H1 (cell line): ENCODE data around the gene RGS17. TPM values are rescaled to one million over a fixed set of nuclear protein-coding genes. Genes with fewer than 3 reads are reported as not detected.

Experiments used
- CTCF ChIA-PET: fragments of 300-600 bp; sonication (Branson Sonifier 250); formaldehyde crosslinking; loops from one replicate; lab custom pipeline; 2021; ENCODE audit not compliant: partially characterized antibody; lab: Charles Lee
- POLR2A ChIA-PET: fragments of 300-600 bp; sonication (Branson Sonifier 250); formaldehyde crosslinking; loops from one replicate; lab custom pipeline; 2021; ENCODE audit warnings: inconsistent platforms; ENCODE audit not compliant: partially characterized antibody; lab: Charles Lee
- DNase-seq, 2 experiments: peaks; one replicate each; pipeline versions ENCODE4 v3.0.0 to v3.0.0-alpha.2; 2010 to 2022; ENCODE audit warnings: low spot score in 2 of 2, low read depth in 1 of 2, mixed read lengths in 1 of 2
- FAIRE-seq: peaks from 2 replicates; lab custom pipeline; 2011; peaks lifted over from hg19 to GRCh38; lab: Jason Lieb, UNC
- H2AFZ ChIP-seq: 2 replicates; pipeline ENCODE4 v1.8.1; 2012; ENCODE audit warnings: low read length, inconsistent platforms
- H2AK5ac ChIP-seq: 2 replicates; pipeline ENCODE4 v1.6.1; 2013; ENCODE audit warnings: low read depth, low read length
- H2BK120ac ChIP-seq: replicated peaks from 2 replicates; pipeline ENCODE3; 2013; ENCODE audit warnings: low read depth, low read length, inconsistent platforms
- H2BK12ac ChIP-seq: 2 replicates; pipeline ENCODE4 v1.6.1; 2013; ENCODE audit warnings: low read depth, low read length
- H2BK15ac ChIP-seq: 2 replicates; pipeline ENCODE4 v1.6.1; 2013; ENCODE audit warnings: low read length
- H2BK20ac ChIP-seq: 2 replicates; pipeline ENCODE4 v1.6.1; 2013; ENCODE audit warnings: low read length
- H2BK5ac ChIP-seq: 2 replicates; pipeline ENCODE4 v1.6.1; 2013; ENCODE audit warnings: low read depth, low read length
- H3K14ac ChIP-seq: 2 replicates; pipeline ENCODE4 v1.6.1; 2013; ENCODE audit warnings: inconsistent platforms; ENCODE audit not compliant: insufficient read length
- H3K18ac ChIP-seq: 2 replicates; pipeline ENCODE4 v1.6.1; 2013; ENCODE audit warnings: low read length; ENCODE audit errors: extremely low read depth
- H3K23ac ChIP-seq: 2 replicates; pipeline ENCODE4 v1.6.1; 2013; ENCODE audit warnings: inconsistent platforms; ENCODE audit not compliant: insufficient read length
- H3K23me2 ChIP-seq: 2 replicates; pipeline ENCODE4 v1.6.1; 2013; ENCODE audit warnings: low read depth, low read length
- H3K27ac ChIP-seq: 2 replicates; pipeline ENCODE4 v1.6.1; 2011; ENCODE audit warnings: low read depth, low read length, inconsistent platforms
- H3K27me3 ChIP-seq, 4 experiments: replicated peaks in 1 of 4; 1 replicate in 1 of 4; 2 replicates in 3 of 4; pipeline versions ENCODE4 v1.6.1 to v1.8.1; 2011 to 2013; ENCODE audit warnings: low read length in 3 of 4, mild to moderate bottlenecking in 3 of 4, inconsistent platforms in 2 of 4, mixed read lengths in 2 of 4, moderate library complexity in 1 of 4; ENCODE audit not compliant: control insufficient read depth in 3 of 4, insufficient read depth in 3 of 4; ENCODE audit errors: extremely low read depth in 1 of 4
- H3K36me3 ChIP-seq, 4 experiments: 2 replicates each; pipeline versions ENCODE4 v1.6.1 to v1.8.1; 2011 to 2013; ENCODE audit warnings: mild to moderate bottlenecking in 4 of 4, low read length in 3 of 4, moderate library complexity in 2 of 4, control low read depth in 1 of 4, inconsistent platforms in 1 of 4; ENCODE audit not compliant: insufficient read depth in 4 of 4, control insufficient read depth in 2 of 4
- H3K4ac ChIP-seq: replicated peaks from 2 replicates; pipeline ENCODE3; 2013; ENCODE audit warnings: low read length, low read depth, mixed read lengths, inconsistent platforms; ENCODE audit not compliant: insufficient read length
- H3K4me1 ChIP-seq, 4 experiments: replicated peaks in 1 of 4; 1 replicate in 1 of 4; 2 replicates in 3 of 4; pipeline versions ENCODE4 v1.6.1 to v1.8.1; 2011 to 2013; ENCODE audit warnings: low read length in 3 of 4, inconsistent platforms in 2 of 4, mixed read lengths in 1 of 4; ENCODE audit not compliant: insufficient read depth in 4 of 4, control insufficient read depth in 3 of 4
- H3K4me2 ChIP-seq, 2 experiments: 2 replicates each; pipeline versions ENCODE4 v1.6.1 to v1.8.1; 2011 to 2013; ENCODE audit warnings: low read depth in 2 of 2, low read length in 2 of 2, control low read depth in 1 of 2, inconsistent platforms in 1 of 2, mild to moderate bottlenecking in 1 of 2; ENCODE audit not compliant: insufficient read depth in 1 of 2
- H3K4me3 ChIP-seq, 4 experiments: fragments of 200-600, 300-600 bp in 1 of 4; sonication (generic), shearing (Covaris generic), sonication (Bioruptor Twin) in 1 of 4; 2 replicates each; pipeline versions ENCODE4 v1.5.1 to v1.8.1; 2011 to 2016; ENCODE audit warnings: low read length in 4 of 4, low read depth in 3 of 4, control low read depth in 2 of 4, inconsistent platforms in 2 of 4, mild to moderate bottlenecking in 2 of 4, mixed read lengths in 1 of 4, moderate library complexity in 1 of 4; ENCODE audit not compliant: insufficient read depth in 2 of 4; ENCODE audit errors: extremely low read depth in 1 of 4
- H3K56ac ChIP-seq: replicated peaks from 2 replicates; pipeline ENCODE3; 2013; ENCODE audit warnings: low read depth, mild to moderate bottlenecking, mixed read lengths, low read length, inconsistent platforms; ENCODE audit not compliant: insufficient read length
- H3K79me1 ChIP-seq: 2 replicates; pipeline ENCODE4 v1.6.1; 2013; ENCODE audit warnings: low read depth, low read length, control low read depth
- H3K79me2 ChIP-seq, 2 experiments: 2 replicates each; pipeline versions ENCODE4 v1.6.1 to v1.8.1; 2012 to 2013; ENCODE audit warnings: low read length in 2 of 2, mild to moderate bottlenecking in 2 of 2, inconsistent platforms in 1 of 2; ENCODE audit not compliant: insufficient read depth in 2 of 2, control insufficient read depth in 1 of 2
- H3K9ac ChIP-seq, 4 experiments: replicated peaks in 1 of 4; 1 replicate in 1 of 4; 2 replicates in 3 of 4; pipeline versions ENCODE4 v1.6.1 to v1.8.1; 2011 to 2013; ENCODE audit warnings: low read depth in 3 of 4, low read length in 3 of 4, control low read depth in 2 of 4, mild to moderate bottlenecking in 2 of 4, moderate library complexity in 2 of 4, inconsistent platforms in 1 of 4; ENCODE audit errors: extremely low read depth in 1 of 4
- H3K9me3 ChIP-seq, 2 experiments: 2 replicates each; pipeline versions ENCODE4 v1.6.1 to v1.8.1; 2012 to 2013; ENCODE audit warnings: mild to moderate bottlenecking in 2 of 2, moderate library complexity in 2 of 2, control low read depth in 1 of 2, inconsistent platforms in 1 of 2, low read depth in 1 of 2, low read length in 1 of 2, mixed read lengths in 1 of 2; ENCODE audit not compliant: insufficient read depth in 2 of 2
- H4K20me1 ChIP-seq, 2 experiments: replicated peaks in 1 of 2; 2 replicates each; pipeline versions ENCODE3 to v1.8.1; 2011 to 2013; ENCODE audit warnings: inconsistent platforms in 2 of 2, low read length in 2 of 2, mild to moderate bottlenecking in 1 of 2; ENCODE audit not compliant: insufficient read depth in 2 of 2, control insufficient read depth in 1 of 2
- H4K5ac ChIP-seq: 2 replicates; pipeline ENCODE4 v1.6.1; 2013; ENCODE audit warnings: low read length, low read depth, mixed read lengths, inconsistent platforms; ENCODE audit not compliant: insufficient read length
- H4K8ac ChIP-seq: 2 replicates; pipeline ENCODE4 v1.8.0; 2013; ENCODE audit warnings: mild to moderate bottlenecking, moderate library complexity, low read length, inconsistent platforms; ENCODE audit not compliant: insufficient read depth; ENCODE audit errors: extremely low read depth
- H4K91ac ChIP-seq: replicated peaks from 2 replicates; pipeline ENCODE3; 2013; ENCODE audit warnings: low read length, mixed read lengths, inconsistent platforms; ENCODE audit not compliant: insufficient read length
- CHD2 ChIP-seq: IDR thresholded peaks from 2 replicates; pipeline ENCODE4 v1.6.1; 2012; ENCODE audit warnings: low read length, improper control_type of control experiment
- EZH2 ChIP-seq: fragments of 200-600 bp; sonication (generic); IDR thresholded peaks from 2 replicates; pipeline ENCODE4 v1.7.1; 2012; ENCODE audit warnings: low read depth, mild to moderate bottlenecking, moderate library complexity, low read length, inconsistent platforms; ENCODE audit not compliant: severe bottlenecking
- SIN3A ChIP-seq, 2 experiments: IDR thresholded peaks in 1 of 2; conservative IDR thresholded peaks in 1 of 2; 2 replicates each; pipeline ENCODE4 v1.6.1; 2011 to 2012; ENCODE audit warnings: low read length in 2 of 2, improper control_type of control experiment in 1 of 2, low read depth in 1 of 2, mild to moderate bottlenecking in 1 of 2
- TAF1 ChIP-seq: IDR thresholded peaks from 2 replicates; pipeline ENCODE4 v1.6.1; 2011; ENCODE audit warnings: mild to moderate bottlenecking, low read depth, low read length
- WGBS, 2 experiments: shearing (Covaris generic) in 1 of 2; methylation state at CpG; one replicate each; pipeline versions ENCODE4 v1.1.6 to v1.1.7; 2013 to 2015; ENCODE audit warnings: low lambda C conversion rate in 2 of 2, mixed read lengths in 2 of 2, inconsistent platforms in 1 of 2, low coverage in 1 of 2, missing lambda C conversion rate in 1 of 2; ENCODE audit not compliant: insufficient replicate concordance in 2 of 2, insufficient coverage in 1 of 2, insufficient read length in 1 of 2; ENCODE audit errors: extremely low coverage in 1 of 2, missing lambda C conversion rate in 1 of 2; 5-methylcytosine and 5-hydroxymethylcytosine counted together
- polyA plus RNA-seq, 7 experiments: library from polyadenylated mRNA; depleted of rRNA in 3 of 7; stranded (reverse) in 5 of 7; unstranded in 2 of 7; fragments of >200 nt in 5 of 7; fragments of 200-250 nt in 2 of 7; gene quantifications; 1 replicate in 5 of 7; 2 replicates in 1 of 7; 4 replicates in 1 of 7; pipeline versions ENCODE4 v1.2.1 to v1.2.3, GENCODE V29; 2011 to 2013; ENCODE audit warnings: missing spikeins in 2 of 7, mixed read lengths in 2 of 7
- total RNA-seq: library from RNA; stranded (reverse); fragmentation: NEBNext Ultra II Directional; extraction: Animal tissue kit (Norgen Biotek cat#: 25700); gene quantifications from 2 replicates; pipeline ENCODE4 v1.2.1, GENCODE V29; 2021

The RGS17 gene
- total and polyA plus RNA-seq, 2 of the 8 experiments (the other 6 are each of a cell fraction or from before 2014, with no cell fraction given), result 2.0 to 12.2 TPM

GRCh38 chr6:153031335-153031955 lies 99.6 kb downstream of the RGS17 start:
- H3K36me3 ChIP-seq, result no peaks in the 10 kb centered on the region
- no peak overlapping the region for H2AK5ac ChIP-seq
- ChIA-PET CTCF (interaction anchor here (0.6 to 2.3 kb wide), 8 partner anchors 8 to 317 kb away, joined by 3 to 6 read pairs (median 4); no protein-coding TSS in a partner anchor), POLR2A (no interaction called here)
- H2BK12ac ChIP-seq, result no peak overlapping the region; the same call in 1 of the 2 replicates
- H3K4ac ChIP-seq, result no peak overlapping the region
- no peak overlapping the region for H3K27ac ChIP-seq
- TF ChIP-seq TAF1, result no peak
- TF ChIP-seq CHD2, result no peak
- no peak for TF ChIP-seq EZH2
- no peak for TF ChIP-seq SIN3A (conservative IDR thresholded peaks at IDR 0.05 in 1 of 2, IDR thresholded peaks at IDR 0.05 in 1 of 2; ENCODE audit: low read depth in 1 of 2, low read length in 2 of 2)
- H4K91ac ChIP-seq, result no peak overlapping the region
- no peaks in the 10 kb centered on the region for H3K23me2 ChIP-seq
- H3K14ac ChIP-seq, result no peak overlapping the region
- H3K9me3 ChIP-seq, result no peaks in the 10 kb centered on the region
- 87% methylated on average over 1 of the region's 1 CpG; no CpG with 5 or more reads in 1 of the 2 experiments for WGBS, 2 experiments
- H3K18ac ChIP-seq, result no peak overlapping the region
- H2BK15ac ChIP-seq, result no peak overlapping the region
- DNase-seq (no peak), FAIRE-seq (no peak)
- no peak overlapping the region for H4K5ac ChIP-seq
- H2AFZ ChIP-seq, result no peak overlapping the region
- no peak overlapping the region for H3K23ac ChIP-seq
- no peaks in the 10 kb centered on the region for H3K79me1 ChIP-seq
- no peak overlapping the region for H4K8ac ChIP-seq
- no peak overlapping the region; the same call in 1 of the 2 replicates for H2BK5ac ChIP-seq
- no peaks in the 10 kb centered on the region for H3K79me2 ChIP-seq
- H3K4me3 ChIP-seq, result no peak overlapping the region
- no peak overlapping the region for H3K56ac ChIP-seq
- H2BK20ac ChIP-seq, result no peak overlapping the region
- H4K20me1 ChIP-seq, result no peaks in the 10 kb centered on the region
- H2BK120ac ChIP-seq, result no peak overlapping the region
- H3K27me3 ChIP-seq, result no peaks in the 10 kb centered on the region
- H3K9ac ChIP-seq, result no peak overlapping the region
- no peaks in the 10 kb centered on the region for H3K4me1 ChIP-seq
- no peak overlapping the region for H3K4me2 ChIP-seq
